ENCODE measurements around the gene TRIB2. TPM values are rescaled to one million over a fixed set of nuclear protein-coding genes. Genes with fewer than 3 reads are reported as not detected.

Gene TRIB2
- total and polyA plus RNA-seq, 9 of the 15 experiments (the other 6 are each of a cell fraction or from before 2014, with no cell fraction given): 9.0 to 39.0 (median 26.3) TPM

DNA sequence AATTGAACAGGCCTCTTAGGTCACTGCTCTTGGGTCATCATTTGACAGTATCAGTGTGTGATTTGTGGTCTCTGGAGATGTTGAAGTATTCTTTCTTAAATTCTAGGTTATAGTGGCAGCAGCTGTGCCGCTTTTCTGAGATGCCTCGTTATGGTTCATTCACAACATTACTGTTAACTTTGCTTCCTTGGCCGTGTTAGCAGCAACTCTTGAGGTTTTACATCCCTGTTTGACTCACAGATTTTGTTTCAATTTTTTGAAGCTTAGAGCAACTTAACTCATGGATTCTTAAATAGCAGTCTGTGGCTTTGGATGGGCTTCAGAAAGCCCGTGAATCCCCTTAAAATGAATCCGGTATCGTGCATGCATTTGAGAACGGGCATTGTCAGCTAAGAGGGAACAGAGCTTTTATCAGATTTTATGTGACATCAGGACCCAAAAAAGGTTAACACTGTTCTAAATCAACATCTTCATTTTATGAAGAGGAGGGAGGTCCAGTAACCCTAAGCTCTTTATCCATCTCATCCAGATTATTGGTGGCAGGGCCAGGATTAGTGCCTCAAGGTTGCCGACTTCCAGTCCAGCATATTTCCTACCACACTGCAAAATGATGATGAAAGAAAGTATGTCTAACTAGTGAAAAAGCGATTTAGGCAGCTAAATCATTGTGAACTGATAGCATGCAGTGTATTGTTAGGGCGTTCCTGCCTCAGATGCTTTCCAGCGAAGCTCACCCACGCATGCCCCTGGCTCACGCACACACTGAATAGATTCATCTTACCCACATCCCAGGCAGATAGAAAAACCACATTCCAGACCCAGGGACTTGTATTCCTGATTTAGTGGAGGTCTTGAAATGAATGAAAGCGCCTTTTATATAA, 5.1 kb downstream of the TRIB2 start (continued):
- no peak for TF ChIP-seq ATF2 (CRISPR knock-in tag; IDR thresholded peaks at IDR 0.05)
- no peak for TF ChIP-seq IRF2 (CRISPR knock-in tag; IDR thresholded peaks at IDR 0.05)
- TF ChIP-seq ZNF311 (CRISPR knock-in tag; IDR thresholded peaks at IDR 0.05): no peak

- FAIRE-seq: no peak
- TF ChIP-seq PTTG1 (tag; IDR thresholded peaks at IDR 0.05; ENCODE audit: low read depth) (no peak), CHD1 (IDR thresholded peaks at IDR 0.05; ENCODE audit: low read length) (no peak), ATF1 (CRISPR knock-in tag; IDR thresholded peaks at IDR 0.05) (no peak), ATF1 (tag; IDR thresholded peaks at IDR 0.05) (no peak), ZNF140 (CRISPR knock-in tag; IDR thresholded peaks at IDR 0.05) (no peak), TAF9B (IDR thresholded peaks at IDR 0.05; ENCODE audit: partially characterized antibody) (no peak), PRMT5 (CRISPR knock-in tag; IDR thresholded peaks at IDR 0.05) (no peak), MCM3 (IDR thresholded peaks at IDR 0.05) (no peak), POLR3G (IDR thresholded peaks at IDR 0.05; ENCODE audit: extremely low read depth, insufficient read length, insufficient replicate concordance) (no peak), TCFL5 (CRISPR knock-in tag; conservative IDR thresholded peaks at IDR 0.05) (no peak), ZNF12 (CRISPR knock-in tag; IDR thresholded peaks at IDR 0.05) (no peak), TFAM (CRISPR knock-in tag; conservative IDR thresholded peaks at IDR 0.05) (no peak), HIVEP1 (CRISPR knock-in tag; IDR thresholded peaks at IDR 0.05) (no peak)
- TF ChIP-seq, protein P1, sequence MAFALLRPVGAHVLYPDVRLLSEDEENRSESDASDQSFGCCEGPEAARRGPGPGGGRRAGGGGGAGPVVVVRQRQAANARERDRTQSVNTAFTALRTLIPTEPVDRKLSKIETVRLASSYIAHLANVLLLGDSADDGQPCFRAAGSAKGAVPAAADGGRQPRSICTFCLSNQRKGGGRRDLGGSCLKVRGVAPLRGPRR (CRISPR knock-in tag; IDR thresholded peaks at IDR 0.05): no peak
- TF ChIP-seq, protein P2, sequence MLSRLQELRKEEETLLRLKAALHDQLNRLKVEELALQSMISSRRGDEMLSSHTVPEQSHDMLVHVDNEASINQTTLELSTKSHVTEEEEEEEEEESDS (CRISPR knock-in tag; IDR thresholded peaks at IDR 0.05): no peak
Observed at GRCh38 chr2:12722447-12723316, 5.9 kb downstream of the TRIB2 start.

More at GRCh38 chr2:12722447-12723316, 5.9 kb downstream of the TRIB2 start:
- no peaks in the 10 kb centered on the region for H3K27me3 ChIP-seq (ENCODE audit: control insufficient read depth in 2 of 2, insufficient read depth in 2 of 2, low read length in 2 of 2)
- ATAC-seq (no peak), DNase-seq (ENCODE audit: extremely low read depth in 1 of 4, low spot score in 3 of 4) (no peak)
- H4K20me1 ChIP-seq (replicated peaks; ENCODE audit: control insufficient read depth, insufficient read depth, low read length): no peaks in the 10 kb centered on the region; the same call in none of the 2 replicates
- no peak overlapping the region for H3K27ac ChIP-seq (ENCODE audit: extremely low read depth, low read depth, low read length)
- no peak overlapping the region for H3K9ac ChIP-seq (ENCODE audit: insufficient read depth in 1 of 2, low read depth in 2 of 2, low read length in 2 of 2)
- BruUV-seq (replicated peaks): no TSS peak
- no peak overlapping the region for H3K4me2 ChIP-seq (ENCODE audit: insufficient read depth, low read length)
- ChIA-PET POLR2A (interaction anchor here (0.7 kb wide), 1 partner anchor 8 kb away, joined by 3 read pairs; no protein-coding TSS in a partner anchor), CTCF (ENCODE audit: low intra/inter-chr PET ratio) (no interaction called here)
- H3K9me1 ChIP-seq (ENCODE audit: control insufficient read depth, insufficient read depth, low read length): no peaks in the 10 kb centered on the region
- intact Hi-C loops (cut with micrococcal nuclease) (no loop called here), in situ Hi-C loops (cut with MboI) (loop anchor here (25.0 kb wide), 1 partner anchor 560 kb away; no protein-coding TSS in a partner anchor)
- peaks cover 48% of the 10 kb centered on the region; the same call in 2 of the 3 replicates for H3K36me3 ChIP-seq (ENCODE audit: control insufficient read depth, insufficient read depth, low read length)
- H3K9me3 ChIP-seq (replicated peaks; ENCODE audit: control insufficient read depth, insufficient read depth, low read depth, low read length): no peaks in the 10 kb centered on the region
- WGBS (ENCODE audit: insufficient coverage, low coverage, missing lambda C conversion rate): 89% methylated on average over 7 of the region's 7 CpGs
- peaks cover 57% of the 10 kb centered on the region for H3K79me2 ChIP-seq (ENCODE audit: control insufficient read depth, insufficient read depth, low read length)
- no peak overlapping the region for H3K4me3 ChIP-seq
- H3K4me1 ChIP-seq (replicated peaks in 1 of 2; ENCODE audit: control insufficient read depth in 2 of 2, insufficient read depth in 2 of 2, low read length in 2 of 2): peaks cover 6 to 16% of the 10 kb centered on the region in 2 experiments; a peak in 3 of 5 replicates
- no peak overlapping the region for H2AFZ ChIP-seq (ENCODE audit: low read depth, low read length)
